BJ (cell line): ENCODE measurements around the gene SNX8. TPM values are rescaled to one million over a fixed set of nuclear protein-coding genes. Genes with fewer than 3 reads are reported as not detected.
A peak's percentile ranks its signal among the peaks of the same experiment; 100 is the strongest.

Experiments
- CTCF ChIA-PET: fragments of 350-600 bp; formaldehyde crosslinking; extraction: SDS; loops from one replicate; lab custom pipeline; 2021; ENCODE audit warnings: antibody characterized with exemption, inconsistent platforms; lab: Yijun Ruan, JAX
- POLR2A ChIA-PET: fragments of 300-600 bp; sonication (Branson Sonifier 250); formaldehyde crosslinking; extraction: SDS; loops from one replicate; lab custom pipeline; 2021; ENCODE audit warnings: antibody characterized with exemption; lab: Charles Lee
- DNase-seq: peaks from one replicate; pipeline ENCODE4 v3.0.0-alpha.2; 2011; ENCODE audit warnings: low read depth
- H3K27me3 ChIP-seq: 2 replicates; pipeline ENCODE4 v1.6.0; 2011; ENCODE audit warnings: low read length; ENCODE audit not compliant: control insufficient read depth, insufficient read depth
- H3K36me3 ChIP-seq: 2 replicates; pipeline ENCODE4 v1.5.1; 2011; ENCODE audit warnings: low read length; ENCODE audit not compliant: control insufficient read depth, insufficient read depth
- H3K4me3 ChIP-seq: 2 replicates; pipeline ENCODE4 v1.5.1; 2011; ENCODE audit warnings: low read depth, mild to moderate bottlenecking, control low read depth, low read length
- CTCF ChIP-seq: IDR thresholded peaks from 2 replicates; pipeline ENCODE4 v1.5.1; 2011; ENCODE audit warnings: low read depth, mild to moderate bottlenecking, control low read depth, inconsistent platforms, low read length, moderate library complexity; ENCODE audit not compliant: insufficient read depth
- polyA plus RNA-seq: library from polyadenylated mRNA; depleted of rRNA; stranded (reverse); fragments of >200 nt; gene quantifications from 2 replicates; pipeline ENCODE4 v1.2.3, GENCODE V29; 2011

The SNX8 gene
- polyA plus RNA-seq, 1 experiment, result 62.1 TPM

GRCh38 chr7:2233926-2234325, 80.3 kb downstream of the SNX8 start:
- no peak for DNase-seq
- H3K36me3 ChIP-seq, result peaks cover 14% of the 10 kb centered on the region
- ChIA-PET POLR2A (interaction anchor here (0.7 kb wide), 1 partner anchor 110 kb away, joined by 8 read pairs; no protein-coding TSS in a partner anchor), CTCF (no interaction called here)
- TF ChIP-seq CTCF, result no peak
- H3K27me3 ChIP-seq, result no peaks in the 10 kb centered on the region
- no peak overlapping the region for H3K4me3 ChIP-seq

- TF ChIP-seq CTCF, result no peak
- POLR2A ChIA-PET, result no interaction called here
- peak; percentile 44 for DNase-seq
- H3K36me3 ChIP-seq, result peaks cover 11% of the 10 kb centered on the region
- H3K4me3 ChIP-seq, result peak within 1 kb of the TSS; percentile 89
- no peaks in the 10 kb centered on the region for H3K27me3 ChIP-seq
- CTCF ChIA-PET, result interaction anchor here (1.0 to 2.2 kb wide), 3 partner anchors 115 to 218 kb away, joined by 3 to 7 read pairs (median 3); no protein-coding TSS in a partner anchor
These were observed 81.3 kb downstream of the SNX8 start, which contains the start of gene MAD1L1 for GRCh38 chr7:2232766-2233520. Gene MAD1L1 (minus strand): TSS chr7:2232945. CDS start chr7:2230133, 2,812 bp downstream.

DNA sequence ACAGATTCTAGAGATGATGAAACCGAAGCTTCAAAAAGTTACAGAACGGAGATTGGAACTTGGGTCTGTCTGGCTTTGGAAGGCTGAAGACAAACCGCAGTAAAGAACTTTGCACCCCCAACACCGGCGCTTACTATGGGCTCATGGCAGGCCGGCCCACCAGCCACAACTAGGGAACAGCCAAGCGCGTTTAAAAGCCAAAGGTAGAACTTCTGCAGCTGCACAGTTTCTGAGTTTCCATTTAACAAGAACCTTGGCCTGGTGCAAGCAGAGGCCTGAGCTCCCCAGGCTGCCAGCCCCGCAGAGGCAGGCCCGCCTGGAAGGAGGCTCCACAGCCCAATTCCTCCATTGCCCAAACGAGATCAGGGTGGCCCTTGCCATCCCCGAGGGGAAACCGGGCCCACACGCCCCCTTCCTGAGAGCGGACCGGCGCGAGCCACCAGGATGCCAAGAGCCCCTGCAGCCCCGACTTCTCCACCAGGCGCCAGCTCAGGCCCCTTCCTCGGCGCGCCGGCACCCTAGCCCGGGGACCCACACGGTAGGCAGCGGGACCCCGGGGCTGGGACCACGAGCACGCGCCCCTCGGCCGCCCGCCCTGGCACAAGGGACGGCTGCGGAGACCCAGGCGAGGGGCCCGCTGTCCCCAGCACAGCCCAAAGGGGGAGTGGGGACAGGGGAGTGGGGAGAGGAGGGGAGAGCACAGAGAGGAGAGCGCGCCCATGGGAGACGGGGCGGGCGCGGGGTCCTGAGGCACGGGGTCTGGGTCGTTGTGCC, 82.1 kb downstream of the SNX8 start:
- no peak for TF ChIP-seq CTCF
- DNase-seq, result no peak
- H3K27me3 ChIP-seq, result no peaks in the 10 kb centered on the region
- CTCF ChIA-PET, result interaction anchor here (0.9 to 2.2 kb wide), 4 partner anchors 23 to 219 kb away, joined by 3 to 7 read pairs (median 4); no protein-coding TSS in a partner anchor
- peak overlapping the region; percentile 89 for H3K4me3 ChIP-seq
- POLR2A ChIA-PET, result no interaction called here
- peaks cover 8% of the 10 kb centered on the region for H3K36me3 ChIP-seq

- no peak for TF ChIP-seq CTCF
- Histone ChIP-seq H3K4me3 (no peak overlapping the region), H3K36me3 (peaks cover 11% of the 10 kb centered on the region), H3K27me3 (no peaks in the 10 kb centered on the region)
- DNase-seq, result no peak
- POLR2A ChIA-PET, result no interaction called here
- CTCF ChIA-PET, result interaction anchor here (1.2 to 2.2 kb wide), 2 partner anchors 10 to 117 kb away, joined by 4 to 7 read pairs; no protein-coding TSS in a partner anchor
These were observed 83.4 kb downstream of the SNX8 start for GRCh38 chr7:2230882-2231281.

DNA sequence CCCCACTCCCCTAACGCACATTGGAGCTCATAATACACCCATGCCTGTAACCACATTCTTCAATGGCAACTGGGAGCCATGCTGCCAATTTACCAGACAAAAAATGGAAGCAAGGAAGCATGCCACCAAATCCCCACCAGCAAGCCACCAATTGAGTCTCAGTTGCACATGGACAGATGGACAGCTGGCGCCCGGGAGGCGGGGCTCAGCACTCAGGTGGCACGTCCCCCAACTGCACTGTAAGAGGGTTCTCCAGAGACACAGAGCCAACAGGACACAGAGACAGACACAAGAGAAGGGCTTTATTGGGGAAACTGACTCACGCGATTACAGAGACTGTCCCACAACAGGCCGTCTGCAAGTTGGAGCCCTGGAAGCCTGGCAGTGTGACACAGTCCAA, 84.0 kb downstream of the SNX8 start:
- no peak for DNase-seq
- CTCF ChIA-PET, result interaction anchor here (0.6 to 1.2 kb wide), 2 partner anchors 11 to 67 kb away, joined by 4 read pairs; no protein-coding TSS in a partner anchor
- no peak for TF ChIP-seq CTCF
- Histone ChIP-seq H3K27me3 (no peaks in the 10 kb centered on the region), H3K36me3 (peaks cover 13% of the 10 kb centered on the region), H3K4me3 (no peak overlapping the region)
- POLR2A ChIA-PET, result no interaction called here
